ENCODE measurements around the gene MTUS2. TPM values are rescaled to one million over a fixed set of nuclear protein-coding genes. Genes with fewer than 3 reads are reported as not detected.

The MTUS2 gene
- total RNA-seq, 1 donor from 2014 or later, result not detected

- peaks cover 6% of the 10 kb centered on the region for H3K36me3 Mint-ChIP-seq (ENCODE audit: low read depth)
- H3K27ac Mint-ChIP-seq, result no peak overlapping the region
- no peak for DNase-seq
- intact Hi-C loops (cut with micrococcal nuclease), result no loop called here
- H3K4me3 Mint-ChIP-seq, result no peak overlapping the region
- no peaks in the 10 kb centered on the region for H3K9me3 Mint-ChIP-seq
- H3K27me3 Mint-ChIP-seq, result peaks cover 10% of the 10 kb centered on the region
- peaks cover 2% of the 10 kb centered on the region for H3K4me1 Mint-ChIP-seq
These were observed 685.8 kb downstream of the MTUS2 start for GRCh38 chr13:29505950-29506349.

- Mint-ChIP-seq H3K9me3 (no peaks in the 10 kb centered on the region), H3K27ac (no peak overlapping the region), H3K36me3 (ENCODE audit: low read depth) (peaks cover 18% of the 10 kb centered on the region), H3K4me3 (no peak overlapping the region), H3K27me3 (peaks cover 8% of the 10 kb centered on the region), H3K4me1 (peaks cover 3% of the 10 kb centered on the region)
- no peak for DNase-seq
- intact Hi-C loops (cut with micrococcal nuclease), result no loop called here
These were observed 687.2 kb downstream of the MTUS2 start for GRCh38 chr13:29507356-29507755.

GRCh38 chr13:29508130-29508875, 688.2 kb downstream of the MTUS2 start:
- intact Hi-C loops (cut with micrococcal nuclease), result loop anchor here (2.0 kb wide), 2 partner anchors 200 to 606 kb away; no protein-coding TSS in a partner anchor
- H3K27me3 Mint-ChIP-seq, result peaks cover 2% of the 10 kb centered on the region
- no peaks in the 10 kb centered on the region for H3K9me3 Mint-ChIP-seq
- peak; percentile 92 for DNase-seq
- peaks cover 1% of the 10 kb centered on the region for H3K4me1 Mint-ChIP-seq
- peaks cover 26% of the 10 kb centered on the region for H3K36me3 Mint-ChIP-seq (ENCODE audit: low read depth)
- H3K27ac Mint-ChIP-seq, result no peak overlapping the region
- no peak overlapping the region for H3K4me3 Mint-ChIP-seq

GRCh38 chr13:29508876-29509252, 688.7 kb downstream of the MTUS2 start:
- H3K9me3 Mint-ChIP-seq, result no peaks in the 10 kb centered on the region
- DNase-seq, result no peak
- H3K4me1 Mint-ChIP-seq, result peaks cover 1% of the 10 kb centered on the region
- no peaks in the 10 kb centered on the region for H3K27me3 Mint-ChIP-seq
- intact Hi-C loops (cut with micrococcal nuclease), result loop anchor here (2.0 kb wide), 2 partner anchors 200 to 606 kb away; no protein-coding TSS in a partner anchor
- H3K27ac Mint-ChIP-seq, result no peak overlapping the region
- no peak overlapping the region for H3K4me3 Mint-ChIP-seq
- H3K36me3 Mint-ChIP-seq (ENCODE audit: low read depth), result peaks cover 31% of the 10 kb centered on the region

- Mint-ChIP-seq H3K36me3 (ENCODE audit: low read depth) (peaks cover 33% of the 10 kb centered on the region), H3K4me3 (no peak overlapping the region), H3K9me3 (no peaks in the 10 kb centered on the region), H3K27ac (no peak overlapping the region), H3K4me1 (peaks cover 1% of the 10 kb centered on the region), H3K27me3 (no peaks in the 10 kb centered on the region)
- no peak for DNase-seq
- intact Hi-C loops (cut with micrococcal nuclease), result loop anchor here (2.0 kb wide), 2 partner anchors 199 to 605 kb away; no protein-coding TSS in a partner anchor
These were observed 690.0 kb downstream of the MTUS2 start for GRCh38 chr13:29509999-29510589.

- no peak overlapping the region for H3K4me3 Mint-ChIP-seq
- H3K9me3 Mint-ChIP-seq, result no peaks in the 10 kb centered on the region
- H3K36me3 Mint-ChIP-seq (ENCODE audit: low read depth), result peaks cover 34% of the 10 kb centered on the region
- intact Hi-C loops (cut with micrococcal nuclease), result no loop called here
- no peaks in the 10 kb centered on the region for H3K27me3 Mint-ChIP-seq
- H3K4me1 Mint-ChIP-seq, result peaks cover 1% of the 10 kb centered on the region
- no peak overlapping the region for H3K27ac Mint-ChIP-seq
- no peak for DNase-seq
These were observed 690.5 kb downstream of the MTUS2 start for GRCh38 chr13:29510651-29511084.

GRCh38 chr13:29511106-29511796, 691.1 kb downstream of the MTUS2 start:
- Mint-ChIP-seq H3K4me3 (no peak overlapping the region), H3K36me3 (ENCODE audit: low read depth) (peaks cover 39% of the 10 kb centered on the region), H3K27ac (no peak overlapping the region), H3K27me3 (no peaks in the 10 kb centered on the region), H3K9me3 (no peaks in the 10 kb centered on the region), H3K4me1 (peaks cover 1% of the 10 kb centered on the region)
- no peak for DNase-seq
- intact Hi-C loops (cut with micrococcal nuclease), result no loop called here

- intact Hi-C loops (cut with micrococcal nuclease), result no loop called here
- no peaks in the 10 kb centered on the region for H3K27me3 Mint-ChIP-seq
- H3K4me1 Mint-ChIP-seq, result peaks cover 1% of the 10 kb centered on the region
- no peak for DNase-seq
- H3K36me3 Mint-ChIP-seq (ENCODE audit: low read depth), result peaks cover 43% of the 10 kb centered on the region
- H3K4me3 Mint-ChIP-seq, result no peak overlapping the region
- H3K9me3 Mint-ChIP-seq, result no peaks in the 10 kb centered on the region
- no peak overlapping the region for H3K27ac Mint-ChIP-seq
These were observed 691.8 kb downstream of the MTUS2 start for GRCh38 chr13:29511980-29512379.

GRCh38 chr13:29513002-29513980, 693.2 kb downstream of the MTUS2 start:
- Mint-ChIP-seq H3K9me3 (no peaks in the 10 kb centered on the region), H3K27me3 (no peaks in the 10 kb centered on the region), H3K4me1 (peaks cover 1% of the 10 kb centered on the region), H3K36me3 (ENCODE audit: low read depth) (peaks cover 52% of the 10 kb centered on the region), H3K27ac (no peak overlapping the region), H3K4me3 (no peak overlapping the region)
- no peak for DNase-seq
- intact Hi-C loops (cut with micrococcal nuclease), result no loop called here

- DNase-seq, result no peak
- Mint-ChIP-seq H3K4me3 (no peak overlapping the region), H3K4me1 (peaks cover 1% of the 10 kb centered on the region), H3K9me3 (no peaks in the 10 kb centered on the region), H3K36me3 (ENCODE audit: low read depth) (peaks cover 53% of the 10 kb centered on the region), H3K27me3 (no peaks in the 10 kb centered on the region), H3K27ac (no peak overlapping the region)
- intact Hi-C loops (cut with micrococcal nuclease), result no loop called here
These were observed 694.0 kb downstream of the MTUS2 start for GRCh38 chr13:29513981-29514719.

GRCh38 chr13:29514720-29515310, 694.7 kb downstream of the MTUS2 start:
- intact Hi-C loops (cut with micrococcal nuclease), result no loop called here
- H3K36me3 Mint-ChIP-seq (ENCODE audit: low read depth), result peaks cover 55% of the 10 kb centered on the region

GRCh38 chr13:29515372-29515771, 695.2 kb downstream of the MTUS2 start:
- Mint-ChIP-seq H3K4me3 (no peak overlapping the region), H3K4me1 (peaks cover 5% of the 10 kb centered on the region), H3K9me3 (no peaks in the 10 kb centered on the region), H3K27me3 (no peaks in the 10 kb centered on the region), H3K36me3 (ENCODE audit: low read depth) (peaks cover 56% of the 10 kb centered on the region), H3K27ac (no peak overlapping the region)
- intact Hi-C loops (cut with micrococcal nuclease), result no loop called here
- no peak for DNase-seq

More at GRCh38 chr13:29514720-29515310, 694.7 kb downstream of the MTUS2 start:
- H3K9me3 Mint-ChIP-seq, result no peaks in the 10 kb centered on the region
- no peak for DNase-seq
- peaks cover 2% of the 10 kb centered on the region for H3K4me1 Mint-ChIP-seq
- H3K27me3 Mint-ChIP-seq, result no peaks in the 10 kb centered on the region
- no peak overlapping the region for H3K4me3 Mint-ChIP-seq
- no peak overlapping the region for H3K27ac Mint-ChIP-seq
